Mesendoderm (in vitro differentiated cells): ENCODE measurements around the gene F13A1.

Source experiments
- DNase-seq: peaks from one replicate; pipeline ENCODE4 v3.0.0; 2013
- H2AK5ac ChIP-seq: 2 replicates; pipeline ENCODE4 v1.6.1; 2013; ENCODE audit warnings: low read length, inconsistent platforms
- H2BK120ac ChIP-seq: 2 replicates; pipeline ENCODE4 v1.6.1; 2013; ENCODE audit warnings: low read depth, mild to moderate bottlenecking, low read length, moderate library complexity, mixed read lengths
- H2BK15ac ChIP-seq: replicated peaks from 2 replicates; pipeline ENCODE4 v1.6.1; 2013; ENCODE audit warnings: low read depth, mild to moderate bottlenecking, moderate library complexity
- H2BK5ac ChIP-seq: 2 replicates; pipeline ENCODE4 v1.6.1; 2013; ENCODE audit warnings: low read length, inconsistent platforms
- H3K18ac ChIP-seq: 2 replicates; pipeline ENCODE4 v1.6.1; 2013; ENCODE audit warnings: mild to moderate bottlenecking, low read length, mixed read lengths
- H3K23ac ChIP-seq: one replicate; pipeline ENCODE4 v1.6.1; 2013; ENCODE audit warnings: low read length
- H3K27ac ChIP-seq: 2 replicates; pipeline ENCODE4 v1.5.1; 2013; ENCODE audit warnings: low read depth, mild to moderate bottlenecking, inconsistent platforms, low read length, moderate library complexity
- H3K27me3 ChIP-seq: 2 replicates; pipeline ENCODE4 v1.6.1; 2013; ENCODE audit warnings: low read length, control low read depth, mild to moderate bottlenecking, inconsistent platforms; ENCODE audit not compliant: insufficient read depth, poor library complexity
- H3K36me3 ChIP-seq: 2 replicates; pipeline ENCODE4 v1.6.1; 2013; ENCODE audit warnings: low read length, inconsistent platforms; ENCODE audit not compliant: control insufficient read depth, insufficient read depth
- H3K4ac ChIP-seq: one replicate; pipeline ENCODE4 v1.6.1; 2013; ENCODE audit warnings: low read depth, mild to moderate bottlenecking, low read length, moderate library complexity
- H3K4me1 ChIP-seq: 2 replicates; pipeline ENCODE4 v1.6.1; 2013; ENCODE audit warnings: low read depth, low read length, inconsistent platforms; ENCODE audit not compliant: control insufficient read depth
- H3K4me2 ChIP-seq: 2 replicates; pipeline ENCODE4 v1.6.1; 2013; ENCODE audit warnings: low read length
- H3K4me3 ChIP-seq: 2 replicates; pipeline ENCODE4 v1.5.1; 2013; ENCODE audit warnings: mild to moderate bottlenecking, low read length
- H3K56ac ChIP-seq: one replicate; pipeline ENCODE4 v1.6.1; 2013; ENCODE audit warnings: low read length
- H3K79me1 ChIP-seq: 2 replicates; pipeline ENCODE4 v1.6.1; 2013; ENCODE audit warnings: low read length, inconsistent platforms
- H3K79me2 ChIP-seq: 2 replicates; pipeline ENCODE4 v1.6.1; 2013; ENCODE audit warnings: mild to moderate bottlenecking, low read length; ENCODE audit not compliant: control insufficient read depth, insufficient read depth
- H3K9ac ChIP-seq: 2 replicates; pipeline ENCODE4 v1.6.1; 2013; ENCODE audit warnings: low read length, inconsistent platforms
- H4K5ac ChIP-seq: one replicate; pipeline ENCODE4 v1.6.1; 2013; ENCODE audit warnings: low read length
- H4K8ac ChIP-seq: one replicate; pipeline ENCODE4 v1.6.1; 2013; ENCODE audit warnings: low read depth, mild to moderate bottlenecking, control low read depth, low read length, moderate library complexity
- WGBS: extraction: QIAGEN DNeasy Blood & Tissue Kit; methylation state at CpG from one replicate; pipeline ENCODE4 v1.1.7; 2013; ENCODE audit warnings: low lambda C conversion rate, missing lambda C conversion rate; ENCODE audit not compliant: insufficient coverage; ENCODE audit errors: extremely low coverage; 5-methylcytosine and 5-hydroxymethylcytosine counted together

F13A1 gene

DNA sequence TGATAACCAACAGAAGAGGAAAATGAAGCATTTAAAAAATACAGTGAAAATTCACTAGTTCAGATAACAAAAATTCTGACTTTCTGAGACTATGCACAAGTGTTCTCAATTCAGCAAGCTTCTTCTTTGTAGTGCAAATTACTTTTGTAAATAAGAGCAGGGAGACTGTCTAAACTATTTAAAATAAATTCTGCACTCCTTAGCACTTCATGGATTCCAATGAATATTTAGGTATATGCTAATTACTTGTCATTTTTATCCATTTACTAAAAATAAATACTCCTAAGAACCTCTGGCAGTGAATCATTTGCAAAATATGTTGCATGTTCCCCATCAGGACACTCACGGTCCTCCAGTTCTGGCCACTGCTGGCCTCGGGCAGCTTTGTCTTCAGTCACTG, 139.8 kb downstream of the F13A1 start:
- no peak overlapping the region for H4K8ac ChIP-seq
- no peak overlapping the region for H2BK5ac ChIP-seq
- H3K4me2 ChIP-seq = no peak overlapping the region
- no CpG with 5 or more reads among the region's 2 CpGs for WGBS
- no peak overlapping the region for H3K56ac ChIP-seq
- no peaks in the 10 kb centered on the region for H3K4me1 ChIP-seq
- H2BK120ac ChIP-seq = no peak overlapping the region
- no peak overlapping the region for H3K4ac ChIP-seq
- no peak overlapping the region for H4K5ac ChIP-seq
- no peak for DNase-seq
- no peak overlapping the region for H3K23ac ChIP-seq
- H3K79me1 ChIP-seq = no peaks in the 10 kb centered on the region
- no peak overlapping the region for H3K4me3 ChIP-seq
- H3K9ac ChIP-seq = no peak overlapping the region
- no peak overlapping the region for H3K18ac ChIP-seq
- H3K27ac ChIP-seq = no peak overlapping the region
- H3K27me3 ChIP-seq = no peaks in the 10 kb centered on the region
- no peaks in the 10 kb centered on the region for H3K79me2 ChIP-seq
- no peak overlapping the region for H2AK5ac ChIP-seq
- H2BK15ac ChIP-seq = no peak overlapping the region
- no peaks in the 10 kb centered on the region for H3K36me3 ChIP-seq

DNA sequence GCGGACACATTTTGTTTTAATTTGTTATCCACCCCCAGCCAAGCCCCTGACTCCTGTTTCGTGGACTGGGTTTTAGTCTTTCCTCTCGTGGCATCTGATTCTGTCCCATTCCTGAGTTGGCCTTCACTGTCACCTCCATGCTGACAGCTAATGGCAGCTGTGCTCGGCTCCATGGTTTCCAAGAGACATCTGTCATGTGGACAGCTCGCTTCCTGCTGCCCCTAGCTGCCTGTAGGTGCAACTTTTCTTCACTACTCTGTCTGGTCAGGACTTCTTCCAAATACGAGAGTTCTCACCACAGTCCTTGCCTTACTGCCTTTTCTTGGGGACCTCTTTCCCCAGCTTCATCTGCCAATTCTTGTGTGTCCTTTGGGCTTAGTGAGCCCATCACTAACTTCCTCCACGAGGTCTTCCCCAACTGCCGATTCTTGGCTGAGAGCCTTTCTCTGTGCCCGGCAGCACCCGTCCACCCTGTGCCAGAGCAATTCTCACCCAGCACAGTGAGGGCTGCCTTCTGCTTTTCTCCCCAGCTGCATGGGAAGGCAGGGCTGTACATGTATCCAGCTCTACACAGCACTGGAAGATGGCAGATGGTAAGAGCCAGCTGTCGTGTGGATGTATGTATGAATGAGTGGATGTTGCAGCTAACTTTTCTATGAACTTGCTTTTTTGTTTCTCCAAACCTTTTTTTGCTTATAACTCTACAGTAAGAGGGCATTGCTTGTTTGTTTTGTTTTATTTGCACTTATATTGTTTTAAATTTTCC, 140.4 kb downstream of the F13A1 start:
- Histone ChIP-seq H3K56ac (no peak overlapping the region), H3K18ac (no peak overlapping the region), H3K4ac (no peak overlapping the region), H2AK5ac (no peak overlapping the region), H3K27ac (no peak overlapping the region), H2BK120ac (no peak overlapping the region), H3K79me1 (no peaks in the 10 kb centered on the region), H3K36me3 (no peaks in the 10 kb centered on the region), H2BK15ac (no peak overlapping the region), H3K79me2 (no peaks in the 10 kb centered on the region), H3K9ac (no peak overlapping the region), H4K5ac (no peak overlapping the region), H3K27me3 (no peaks in the 10 kb centered on the region), H3K4me1 (no peaks in the 10 kb centered on the region), H2BK5ac (no peak overlapping the region), H3K4me3 (no peak overlapping the region), H4K8ac (no peak overlapping the region), H3K4me2 (no peak overlapping the region), H3K23ac (no peak overlapping the region)
- peak; percentile 21 for DNase-seq
- WGBS = no CpG with 5 or more reads among the region's 11 CpGs

DNA sequence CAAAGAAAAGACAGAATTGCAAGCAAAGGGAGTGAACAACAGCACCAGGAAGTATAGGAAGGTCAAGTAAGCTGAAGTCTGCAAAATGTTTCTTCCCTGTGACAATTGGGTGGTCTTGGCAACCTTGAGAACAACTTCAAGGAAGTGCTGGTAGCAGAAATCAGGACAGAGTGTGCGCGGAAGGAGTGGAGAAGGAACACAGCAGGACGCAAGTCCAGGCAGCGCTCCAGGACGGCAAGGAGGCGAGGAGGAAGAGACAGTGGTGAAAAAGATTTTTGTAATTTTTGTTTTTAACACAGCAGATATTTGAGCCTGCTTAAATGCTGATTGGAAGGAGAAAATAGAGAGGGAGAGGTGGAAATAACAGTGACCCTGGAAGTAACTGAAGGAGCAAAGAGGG, 141.7 kb downstream of the F13A1 start:
- WGBS = no CpG with 5 or more reads among the region's 6 CpGs
- Histone ChIP-seq H3K18ac (no peak overlapping the region), H3K79me1 (no peaks in the 10 kb centered on the region), H4K8ac (no peak overlapping the region), H3K36me3 (no peaks in the 10 kb centered on the region), H2AK5ac (no peak overlapping the region), H2BK15ac (no peak overlapping the region), H4K5ac (no peak overlapping the region), H2BK120ac (no peak overlapping the region), H3K56ac (no peak overlapping the region), H3K4me1 (no peaks in the 10 kb centered on the region), H3K23ac (no peak overlapping the region), H3K4ac (no peak overlapping the region), H2BK5ac (no peak overlapping the region), H3K9ac (no peak overlapping the region), H3K4me2 (no peak overlapping the region), H3K27me3 (no peaks in the 10 kb centered on the region), H3K4me3 (no peak overlapping the region), H3K27ac (no peak overlapping the region), H3K79me2 (no peaks in the 10 kb centered on the region)
- DNase-seq = no peak

DNA sequence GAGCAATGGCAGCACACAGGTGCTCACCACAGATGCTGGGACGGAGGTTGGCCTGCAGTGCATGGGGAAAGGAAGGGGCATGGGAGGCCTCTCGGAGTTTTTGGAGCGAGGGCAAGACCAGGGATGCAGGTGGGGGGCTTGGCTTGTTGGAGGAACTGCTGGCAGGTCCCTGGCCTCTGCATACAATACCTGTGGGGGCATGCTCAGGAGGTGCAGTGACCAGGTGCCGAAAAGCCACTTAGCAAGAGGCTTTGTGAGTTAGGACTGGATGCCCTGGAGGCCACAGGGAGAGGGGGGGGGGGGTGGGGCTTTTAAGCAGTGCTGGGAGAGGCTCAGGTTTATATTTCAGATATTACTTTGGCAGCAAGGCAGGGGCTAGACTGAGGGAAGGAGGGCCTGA, 142.7 kb downstream of the F13A1 start:
- no peaks in the 10 kb centered on the region for H3K4me1 ChIP-seq
- no peak overlapping the region for H4K8ac ChIP-seq
- no peaks in the 10 kb centered on the region for H3K79me2 ChIP-seq
- H3K4ac ChIP-seq = no peak overlapping the region
- H3K23ac ChIP-seq = no peak overlapping the region
- no peak overlapping the region for H3K9ac ChIP-seq
- no peak overlapping the region for H2BK5ac ChIP-seq
- H3K4me3 ChIP-seq = no peak overlapping the region
- no peaks in the 10 kb centered on the region for H3K36me3 ChIP-seq
- H3K56ac ChIP-seq = no peak overlapping the region
- no peaks in the 10 kb centered on the region for H3K27me3 ChIP-seq
- DNase-seq = peak; percentile 72
- no peak overlapping the region for H4K5ac ChIP-seq
- H3K27ac ChIP-seq = no peak overlapping the region
- H2BK15ac ChIP-seq = no peak overlapping the region
- no CpG with 5 or more reads among the region's 4 CpGs for WGBS
- no peak overlapping the region for H3K4me2 ChIP-seq
- no peak overlapping the region for H2BK120ac ChIP-seq
- no peak overlapping the region for H3K18ac ChIP-seq
- no peaks in the 10 kb centered on the region for H3K79me1 ChIP-seq
- no peak overlapping the region for H2AK5ac ChIP-seq

DNA sequence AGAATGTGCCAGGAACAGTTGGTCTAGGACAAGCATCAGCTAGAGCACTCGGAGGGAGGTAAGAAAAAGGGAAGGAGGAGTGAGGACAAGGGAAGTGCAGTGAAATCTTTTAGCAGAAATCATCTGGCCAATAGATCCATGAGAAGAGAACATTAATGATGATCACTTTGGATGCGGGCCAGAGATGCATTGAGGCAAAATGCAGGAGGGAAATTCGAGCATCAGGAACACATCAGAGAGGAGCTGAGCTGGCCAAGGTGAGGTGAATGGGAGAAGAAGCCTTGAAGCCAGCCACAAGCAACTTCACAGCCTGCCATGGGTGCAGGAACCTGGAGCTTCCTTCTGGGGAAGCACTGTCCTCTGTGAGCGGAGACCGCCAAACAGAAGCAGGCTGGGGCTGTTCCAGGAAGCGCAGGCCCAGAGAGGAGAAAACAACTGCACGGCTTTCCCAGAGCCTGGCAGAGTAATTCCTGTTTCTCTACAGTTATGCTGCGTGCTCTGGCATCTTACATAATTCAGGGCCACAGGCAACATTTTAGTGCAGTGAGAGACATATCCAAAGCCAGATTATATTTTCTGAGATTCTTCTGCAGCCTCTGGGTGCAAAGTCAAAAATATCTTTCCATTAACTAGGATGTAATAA, 143.8 kb downstream of the F13A1 start:
- Histone ChIP-seq H3K4me3 (no peak overlapping the region), H3K27me3 (no peaks in the 10 kb centered on the region), H4K5ac (no peak overlapping the region), H3K27ac (no peak overlapping the region), H3K36me3 (no peaks in the 10 kb centered on the region), H2BK15ac (no peak overlapping the region), H3K23ac (no peak overlapping the region), H3K4me2 (no peak overlapping the region), H3K4me1 (no peaks in the 10 kb centered on the region), H3K79me2 (no peaks in the 10 kb centered on the region), H3K79me1 (no peaks in the 10 kb centered on the region), H3K56ac (no peak overlapping the region), H3K18ac (no peak overlapping the region), H2BK5ac (no peak overlapping the region), H2AK5ac (no peak overlapping the region), H4K8ac (no peak overlapping the region), H3K4ac (no peak overlapping the region), H2BK120ac (no peak overlapping the region), H3K9ac (no peak overlapping the region)
- DNase-seq = no peak
- no CpG with 5 or more reads among the region's 8 CpGs for WGBS

DNA sequence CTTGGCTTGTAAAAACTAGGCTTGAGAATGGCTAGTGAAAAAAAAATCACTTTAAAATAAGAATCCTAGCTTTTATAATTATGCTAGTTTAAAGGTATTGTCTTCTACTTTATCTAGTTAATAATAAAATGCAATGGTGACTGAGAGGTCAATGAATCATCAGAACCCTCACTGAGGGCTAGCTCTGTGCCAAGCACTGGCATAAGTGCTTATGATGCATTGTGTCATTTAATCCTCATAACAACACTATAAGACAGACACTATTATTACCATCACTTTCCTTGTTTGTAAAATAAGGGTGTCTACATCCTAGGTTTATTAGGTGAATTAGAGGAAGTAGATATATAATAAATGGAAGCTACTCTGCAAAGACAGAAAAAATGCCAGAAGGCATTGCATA, 144.3 kb downstream of the F13A1 start:
- H2BK5ac ChIP-seq = no peak overlapping the region
- no peaks in the 10 kb centered on the region for H3K27me3 ChIP-seq
- H3K9ac ChIP-seq = no peak overlapping the region
- no peak overlapping the region for H4K5ac ChIP-seq
- H3K4ac ChIP-seq = no peak overlapping the region
- DNase-seq = no peak
- no peak overlapping the region for H2BK15ac ChIP-seq
- no peak overlapping the region for H3K23ac ChIP-seq
- no peaks in the 10 kb centered on the region for H3K36me3 ChIP-seq
- H2BK120ac ChIP-seq = no peak overlapping the region
- H4K8ac ChIP-seq = no peak overlapping the region
- H2AK5ac ChIP-seq = no peak overlapping the region
- H3K4me1 ChIP-seq = no peaks in the 10 kb centered on the region
- H3K4me2 ChIP-seq = no peak overlapping the region
- no peak overlapping the region for H3K18ac ChIP-seq
- no peaks in the 10 kb centered on the region for H3K79me1 ChIP-seq
- no peak overlapping the region for H3K27ac ChIP-seq
- no peak overlapping the region for H3K56ac ChIP-seq
- H3K79me2 ChIP-seq = no peaks in the 10 kb centered on the region
- no peak overlapping the region for H3K4me3 ChIP-seq
